Neural cell (in vitro differentiated cells): ENCODE data around the gene PDE4D.

Experiments
- CTCF ChIP-seq: fragments of 450-650 bp; IDR thresholded peaks from 2 replicates; pipeline ENCODE4 v1.5.1; 2014; ENCODE audit warnings: antibody characterized with exemption, mild to moderate bottlenecking, moderate library complexity; ENCODE audit not compliant: poor library complexity, severe bottlenecking
- EP300 ChIP-seq: fragments of 450-650 bp; conservative IDR thresholded peaks from 2 replicates; pipeline ENCODE4 v1.6.1; 2014; ENCODE audit warnings: antibody characterized with exemption, mild to moderate bottlenecking, moderate library complexity; ENCODE audit not compliant: poor library complexity, severe bottlenecking
- EZH2 ChIP-seq: fragments of 200-600, 300-800 bp; shearing (Covaris generic), sonication (generic); IDR thresholded peaks from 2 replicates; pipeline ENCODE4 v1.6.1; 2014; ENCODE audit warnings: antibody characterized with exemption, low read length, borderline replicate concordance, mild to moderate bottlenecking; ENCODE audit not compliant: insufficient read depth, poor library complexity, severe bottlenecking
- MXI1 ChIP-seq: fragments of 450-650 bp; conservative IDR thresholded peaks from 2 replicates; pipeline ENCODE4 v1.6.1; 2014; ENCODE audit warnings: antibody characterized with exemption, mild to moderate bottlenecking; ENCODE audit not compliant: poor library complexity, severe bottlenecking
- POLR2AphosphoS5 ChIP-seq: IDR thresholded peaks from 2 replicates; pipeline ENCODE4 v1.6.1; 2012
- RAD21 ChIP-seq: fragments of 450-650 bp; conservative IDR thresholded peaks from 2 replicates; pipeline ENCODE4 v1.6.1; 2014; ENCODE audit warnings: antibody characterized with exemption, mild to moderate bottlenecking, moderate library complexity
- TAF1 ChIP-seq: IDR thresholded peaks from 2 replicates; pipeline ENCODE4 v1.6.1; 2012; ENCODE audit warnings: low read depth
- TF ChIP-seq, protein P1 (sequence below): IDR thresholded peaks from 2 replicates; pipeline ENCODE4 v1.6.1; 2012; ENCODE audit warnings: borderline replicate concordance

- TF ChIP-seq POLR2AphosphoS5 (no peak), CTCF (no peak), MXI1 (no peak), EP300 (no peak), TAF1 (no peak), RAD21 (no peak), EZH2 (no peak)
- TF ChIP-seq, protein P1, sequence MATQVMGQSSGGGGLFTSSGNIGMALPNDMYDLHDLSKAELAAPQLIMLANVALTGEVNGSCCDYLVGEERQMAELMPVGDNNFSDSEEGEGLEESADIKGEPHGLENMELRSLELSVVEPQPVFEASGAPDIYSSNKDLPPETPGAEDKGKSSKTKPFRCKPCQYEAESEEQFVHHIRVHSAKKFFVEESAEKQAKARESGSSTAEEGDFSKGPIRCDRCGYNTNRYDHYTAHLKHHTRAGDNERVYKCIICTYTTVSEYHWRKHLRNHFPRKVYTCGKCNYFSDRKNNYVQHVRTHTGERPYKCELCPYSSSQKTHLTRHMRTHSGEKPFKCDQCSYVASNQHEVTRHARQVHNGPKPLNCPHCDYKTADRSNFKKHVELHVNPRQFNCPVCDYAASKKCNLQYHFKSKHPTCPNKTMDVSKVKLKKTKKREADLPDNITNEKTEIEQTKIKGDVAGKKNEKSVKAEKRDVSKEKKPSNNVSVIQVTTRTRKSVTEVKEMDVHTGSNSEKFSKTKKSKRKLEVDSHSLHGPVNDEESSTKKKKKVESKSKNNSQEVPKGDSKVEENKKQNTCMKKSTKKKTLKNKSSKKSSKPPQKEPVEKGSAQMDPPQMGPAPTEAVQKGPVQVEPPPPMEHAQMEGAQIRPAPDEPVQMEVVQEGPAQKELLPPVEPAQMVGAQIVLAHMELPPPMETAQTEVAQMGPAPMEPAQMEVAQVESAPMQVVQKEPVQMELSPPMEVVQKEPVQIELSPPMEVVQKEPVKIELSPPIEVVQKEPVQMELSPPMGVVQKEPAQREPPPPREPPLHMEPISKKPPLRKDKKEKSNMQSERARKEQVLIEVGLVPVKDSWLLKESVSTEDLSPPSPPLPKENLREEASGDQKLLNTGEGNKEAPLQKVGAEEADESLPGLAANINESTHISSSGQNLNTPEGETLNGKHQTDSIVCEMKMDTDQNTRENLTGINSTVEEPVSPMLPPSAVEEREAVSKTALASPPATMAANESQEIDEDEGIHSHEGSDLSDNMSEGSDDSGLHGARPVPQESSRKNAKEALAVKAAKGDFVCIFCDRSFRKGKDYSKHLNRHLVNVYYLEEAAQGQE = no peak
Observed at GRCh38 chr5:59489551-59489950, 404.0 kb downstream of the PDE4D start.
